ENCODE data around the gene MIPEP.
A peak's percentile ranks its signal among the peaks of the same experiment; 100 is the strongest.
"Not testable (repeated sequence)": the region's sequence is repeated elsewhere in the genome, so short reads cannot be mapped to it uniquely, and the experiment has no call there.

Gene MIPEP

GRCh38 chr13:23888658-23889614, at the start of gene MIPEP:
TSS of gene MIPEP (minus strand) at chr13:23889400. CDS start at chr13:23889320, 80 bp downstream.
- DNase-seq (ENCODE audit: low read depth), result peak; percentile 93

GRCh38 chr13:23934520-23934919, 45.3 kb upstream of the MIPEP start:
- no peak for DNase-seq (ENCODE audit: low read depth)

GRCh38 chr13:23928985-23929384, 39.8 kb upstream of the MIPEP start:
- DNase-seq (ENCODE audit: low read depth), result peak; percentile 90

DNA sequence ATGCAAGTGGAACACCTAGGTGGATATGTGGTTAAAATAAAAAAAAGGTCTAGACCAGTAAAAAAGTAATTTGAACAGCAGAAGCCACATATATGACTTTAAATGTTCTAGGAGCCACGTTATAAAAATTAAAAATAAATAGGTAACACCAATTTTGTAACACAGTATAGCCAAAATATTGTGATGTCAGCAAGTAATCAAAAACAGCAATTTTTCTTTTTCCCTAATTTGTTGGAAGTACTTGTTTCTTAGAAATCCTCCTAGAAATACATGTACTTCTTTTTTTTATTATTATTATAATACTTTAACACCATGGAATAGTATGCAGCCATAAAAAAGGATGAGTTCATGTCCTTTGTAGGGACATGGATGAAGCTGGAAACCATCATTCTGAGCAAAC, 33.8 kb upstream of the MIPEP start:
- no peak for DNase-seq (ENCODE audit: low read depth)

- DNase-seq (ENCODE audit: low read depth), result no peak
Measured at GRCh38 chr13:23922005-23922932, 33.1 kb upstream of the MIPEP start.

DNA sequence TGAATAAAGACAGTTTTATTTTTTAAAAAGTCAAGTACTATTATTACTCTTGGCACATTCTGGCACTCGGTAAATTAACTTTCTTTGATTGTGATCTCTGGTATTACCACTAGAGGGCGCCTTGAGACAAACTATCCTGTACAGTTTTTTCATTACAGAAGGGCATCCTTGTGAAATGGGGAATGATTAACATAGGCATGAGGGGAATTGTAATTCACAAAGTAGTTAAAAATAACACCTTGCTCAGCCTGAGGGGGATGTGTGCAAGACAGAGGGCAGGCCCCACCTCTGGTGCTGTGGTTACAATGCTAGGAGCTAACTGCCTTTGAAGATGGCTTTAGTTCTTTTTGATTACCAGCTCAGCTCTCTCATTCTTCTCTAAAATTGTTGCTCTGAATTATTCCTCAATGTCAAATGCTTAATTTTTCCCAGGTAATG, 32.3 kb upstream of the MIPEP start:
- peak; percentile 76 for DNase-seq (ENCODE audit: low read depth)

DNA sequence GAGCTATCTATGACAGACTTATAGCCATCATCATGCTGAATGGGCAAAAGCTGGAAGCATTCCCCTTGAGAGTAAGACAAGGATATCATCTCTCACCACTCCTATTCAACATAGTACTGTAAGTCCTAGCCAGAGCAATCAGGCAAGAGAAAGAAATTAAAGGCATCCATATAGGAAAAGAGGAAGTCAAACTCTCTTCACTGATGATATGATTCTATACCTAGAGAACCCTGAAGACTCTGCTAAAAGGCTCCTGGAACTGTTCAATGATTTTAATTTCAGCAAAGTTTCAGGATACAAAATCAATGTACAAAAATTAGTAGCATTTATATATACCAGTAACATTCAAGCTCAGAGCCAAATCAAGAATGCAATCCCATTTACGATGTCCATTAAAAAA, 29.8 kb upstream of the MIPEP start:
- DNase-seq (ENCODE audit: low read depth), result no peak

DNA sequence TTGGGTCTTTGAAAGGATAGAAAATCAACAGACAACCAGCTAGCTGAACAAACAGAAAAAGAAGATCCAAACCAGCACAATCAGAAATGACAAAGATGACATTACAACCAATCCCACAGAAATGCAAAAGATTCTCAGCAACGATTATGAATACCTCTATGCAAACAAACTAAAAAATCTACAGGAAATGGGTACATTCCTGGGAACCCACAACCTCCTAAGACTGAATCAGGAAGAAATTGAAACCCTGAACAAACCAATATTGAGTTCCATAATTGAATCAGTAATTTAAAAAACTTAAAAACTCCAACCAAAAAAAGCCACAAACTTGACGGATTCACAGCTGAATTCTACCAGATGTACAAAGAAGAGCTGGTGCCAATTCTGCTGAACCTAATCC, 29.0 kb upstream of the MIPEP start:
- no peak for DNase-seq (ENCODE audit: low read depth)

DNA sequence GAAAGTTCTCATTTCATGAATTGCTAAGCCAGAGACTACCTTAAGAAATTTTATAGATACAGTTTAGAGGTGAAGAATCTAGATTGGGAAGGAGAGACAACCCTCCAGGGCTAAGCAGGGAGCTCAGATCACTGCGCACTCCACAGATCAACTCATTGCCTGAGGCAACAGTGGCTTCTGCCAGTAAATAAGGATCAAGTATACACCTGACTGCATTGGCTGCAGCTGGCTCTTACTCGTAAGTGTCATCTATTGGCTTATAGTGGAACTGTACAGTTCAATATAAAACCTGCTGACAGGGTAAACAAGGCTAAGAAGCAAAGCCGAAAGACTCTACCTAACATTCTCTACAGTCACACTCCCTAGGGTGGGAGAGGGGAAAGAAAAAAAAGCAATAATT, 26.1 kb upstream of the MIPEP start:
- no peak for DNase-seq (ENCODE audit: low read depth)

DNA sequence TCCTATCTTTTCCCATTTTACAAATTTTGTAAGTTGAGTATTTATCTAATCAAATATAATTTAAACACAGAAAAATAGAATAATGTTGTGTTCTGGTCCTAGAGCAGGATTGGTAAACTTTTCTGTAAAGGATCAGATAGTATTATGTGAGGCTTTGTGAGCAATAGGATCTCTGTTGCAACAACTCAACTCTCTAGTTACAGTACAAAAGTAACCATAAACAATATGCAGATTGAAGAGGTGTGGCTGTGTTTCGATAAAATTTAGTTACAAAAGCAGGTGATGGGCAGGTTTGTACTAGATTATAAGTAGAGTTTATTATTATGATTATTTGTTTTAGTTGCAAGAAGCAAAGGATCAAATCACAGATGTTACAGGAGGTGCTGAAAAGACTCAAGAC, 23.3 kb upstream of the MIPEP start:
- no peak for DNase-seq (ENCODE audit: low read depth)

GRCh38 chr13:23909606-23910005, 20.4 kb upstream of the MIPEP start:
- no peak for DNase-seq (ENCODE audit: low read depth)

- no peak for DNase-seq (ENCODE audit: low read depth)
Measured at GRCh38 chr13:23905766-23906165, 16.6 kb upstream of the MIPEP start.

GRCh38 chr13:23903906-23904280, 14.7 kb upstream of the MIPEP start:
- DNase-seq (ENCODE audit: low read depth), result no peak

DNA sequence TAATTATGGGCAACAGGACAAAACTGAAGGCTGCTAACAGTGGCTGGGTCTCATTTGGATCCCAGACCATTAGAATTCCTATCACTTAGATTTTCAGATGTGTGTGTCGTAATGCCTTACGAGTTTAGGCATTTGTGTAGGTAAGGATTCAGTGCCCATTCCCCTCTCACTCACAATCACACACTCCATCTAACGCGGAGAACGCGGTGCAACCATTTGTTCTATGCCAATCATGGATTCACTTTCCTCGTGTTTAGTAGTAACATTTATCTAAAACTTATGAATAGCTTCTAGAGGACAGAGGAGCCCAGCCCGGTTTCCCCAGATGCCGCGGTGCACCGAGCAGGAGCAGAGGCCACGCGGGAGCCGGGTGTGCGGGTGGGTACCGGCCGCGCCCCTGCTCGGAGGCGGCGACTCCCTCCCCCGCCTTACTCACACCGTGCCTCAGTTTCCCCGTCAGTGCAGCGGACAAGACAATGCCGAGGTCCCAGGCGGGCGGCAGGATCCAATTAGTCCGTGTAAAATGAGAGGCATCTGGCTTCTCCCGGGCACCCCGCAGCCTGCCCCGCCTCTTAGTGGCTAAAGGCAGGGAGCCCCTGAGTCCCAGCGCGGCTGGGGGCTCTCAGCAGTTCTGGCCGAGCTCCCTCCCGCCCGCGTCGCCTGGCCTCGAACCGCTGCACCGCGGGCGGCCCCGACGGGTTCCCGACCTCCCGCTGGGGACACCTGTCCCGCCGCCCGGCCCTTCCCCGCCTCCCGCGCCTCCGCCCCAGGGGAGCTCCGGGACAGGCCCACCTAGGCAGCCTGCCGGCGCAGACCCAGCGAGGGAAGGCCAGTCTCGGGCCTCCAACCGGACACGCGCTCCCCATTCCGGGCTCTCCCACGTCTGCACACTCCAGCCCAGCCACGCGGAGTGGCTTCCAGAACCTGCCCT, 14.0 kb upstream of the MIPEP start:
- no peak for DNase-seq (ENCODE audit: low read depth)

DNA sequence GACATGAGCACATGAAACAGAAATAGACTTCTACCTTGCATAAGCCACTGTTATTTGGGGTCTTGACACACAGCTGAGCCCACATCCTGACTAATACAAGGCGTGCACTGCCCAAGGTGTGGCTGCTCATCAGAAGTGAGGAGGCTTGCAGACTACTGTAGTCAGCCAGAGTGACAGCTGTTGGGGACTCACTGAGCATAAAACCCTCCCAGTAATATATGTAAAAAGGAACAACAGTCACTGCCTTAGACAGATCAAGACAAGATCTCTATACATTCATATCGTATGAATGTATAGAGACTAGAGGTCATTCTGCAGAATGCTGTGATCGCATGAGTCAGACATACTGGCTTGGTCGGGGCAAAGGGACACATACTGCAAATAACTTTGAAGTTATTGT, 12.2 kb upstream of the MIPEP start:
- no peak for DNase-seq (ENCODE audit: low read depth)

DNA sequence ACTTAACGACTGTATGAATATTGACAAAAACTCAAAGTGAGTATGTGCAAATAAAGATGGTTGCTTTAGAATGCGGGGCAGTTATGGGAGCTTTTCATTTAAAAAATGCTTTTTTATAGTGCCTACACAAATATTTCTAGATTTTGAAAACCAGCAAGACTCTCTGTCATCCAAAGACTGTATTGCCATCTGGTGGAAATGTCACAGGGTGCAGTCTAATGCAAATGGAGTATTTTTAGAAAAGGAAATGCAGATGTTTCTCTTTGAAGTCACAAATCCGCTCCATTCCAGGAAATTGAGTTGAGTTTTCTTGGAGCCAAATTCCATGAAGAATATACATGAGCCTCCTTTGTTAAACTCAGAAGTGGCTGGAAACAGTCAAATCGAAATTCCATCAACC, 10.4 kb upstream of the MIPEP start:
- DNase-seq (ENCODE audit: low read depth), result peak; percentile 37

DNA sequence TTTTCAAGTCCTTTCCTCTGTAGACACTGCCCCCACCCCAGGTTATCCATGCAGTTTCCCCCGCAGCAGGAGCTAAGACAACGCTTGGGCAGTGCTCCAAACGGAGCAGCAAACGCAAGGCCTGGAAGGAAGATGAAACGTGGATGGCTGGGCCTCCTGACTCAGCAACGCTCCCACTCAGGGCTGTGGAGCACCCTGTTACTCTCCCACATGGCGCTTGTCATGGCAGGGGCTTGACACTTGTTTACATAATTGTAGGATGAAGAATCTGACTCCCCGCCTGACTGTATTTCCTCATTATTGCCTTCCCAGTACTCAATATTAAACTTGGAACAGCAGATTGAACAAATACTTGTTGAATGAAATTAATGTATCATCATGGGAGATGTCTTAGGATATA, 8.9 kb upstream of the MIPEP start:
- peak; percentile 94 for DNase-seq (ENCODE audit: low read depth)

DNA sequence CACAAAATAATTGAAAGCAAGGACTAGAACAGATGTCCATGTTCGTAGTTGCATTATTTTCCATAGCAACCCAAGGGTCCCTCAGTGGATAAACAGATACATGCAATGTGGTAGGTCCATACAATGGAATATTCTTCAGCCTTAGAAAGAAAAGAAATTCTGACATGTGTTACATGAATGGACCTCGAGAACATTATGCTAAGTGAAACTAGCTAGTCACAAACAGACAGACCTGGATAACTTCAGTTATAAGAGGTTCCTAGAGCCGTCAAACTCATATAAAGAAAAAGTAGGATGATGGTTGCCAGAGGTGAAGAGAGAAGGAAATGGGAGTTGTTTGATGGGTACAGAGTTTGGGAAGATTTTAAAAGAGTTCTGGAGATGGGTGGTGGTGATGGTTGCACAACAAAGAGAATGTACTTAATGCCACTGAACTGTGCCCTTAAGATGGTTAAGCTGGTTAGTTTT, 8.3 kb upstream of the MIPEP start, which contains the start of gene C1QTNF9B:
C1QTNF9B (minus strand) TSS at position 51 of the 468 bp plus-strand sequence.
- not testable (repeated sequence) for DNase-seq (ENCODE audit: low read depth)

DNA sequence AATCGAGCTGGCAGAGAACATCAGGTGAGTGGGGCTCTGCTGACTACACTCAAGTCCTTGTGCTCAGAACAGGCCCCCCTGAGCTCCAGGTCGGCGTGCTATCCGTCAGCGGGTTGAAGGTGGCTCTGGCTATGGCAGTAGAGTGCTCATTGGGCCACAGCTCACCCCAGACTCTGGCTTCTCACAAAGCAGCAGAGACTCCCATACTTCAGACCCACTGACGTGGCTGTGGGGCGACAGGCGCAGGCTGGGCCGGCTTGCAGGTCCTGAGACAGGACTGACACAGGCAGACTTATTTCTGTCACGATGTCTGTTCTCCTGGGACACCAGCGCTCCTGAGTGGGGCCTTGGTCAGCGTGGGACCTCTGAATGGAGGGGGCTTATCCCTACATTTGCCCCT, 5.5 kb upstream of the MIPEP start:
- DNase-seq (ENCODE audit: low read depth), result not testable (repeated sequence)

GRCh38 chr13:23893791-23894190, 4.6 kb upstream of the MIPEP start:
- not testable (repeated sequence) for DNase-seq (ENCODE audit: low read depth)
